ENCODE data around the gene FUT8. TPM values are rescaled to one million over a fixed set of nuclear protein-coding genes. Genes with fewer than 3 reads are reported as not detected.

The FUT8 gene
- total RNA-seq, 4 donors from 2014 or later: 15.2 to 38.0 (median 20.7) TPM

GRCh38 chr14:65756880-65757279 lies 344.4 kb downstream of the FUT8 start:
- H3K27ac ChIP-seq: no peak overlapping the region
- H3K9me3 ChIP-seq: no peaks in the 10 kb centered on the region
- TF ChIP-seq POLR2A (IDR thresholded peaks at IDR 0.05) (no peak), EP300 (IDR thresholded peaks at IDR 0.05) (no peak), POLR2AphosphoS5 (IDR thresholded peaks at IDR 0.05) (no peak), CTCF (IDR thresholded peaks at IDR 0.05) (no peak)
- no peaks in the 10 kb centered on the region for H3K36me3 ChIP-seq
- no peaks in the 10 kb centered on the region for H3K4me1 ChIP-seq
- no peak overlapping the region for H3K4me3 ChIP-seq
- DNase-seq (ENCODE audit: low spot score in 2 of 2): no peak
- 71% methylated on average over 3 of the region's 3 CpGs for WGBS
- no peaks in the 10 kb centered on the region for H3K27me3 ChIP-seq

- 61% methylated on average over 2 of the region's 2 CpGs for WGBS
- Histone ChIP-seq H3K4me3 (no peak overlapping the region), H3K27me3 (no peaks in the 10 kb centered on the region), H3K36me3 (no peaks in the 10 kb centered on the region), H3K9me3 (no peaks in the 10 kb centered on the region), H3K27ac (no peak overlapping the region), H3K4me1 (no peaks in the 10 kb centered on the region)
- no peak for DNase-seq (ENCODE audit: low spot score in 2 of 2)
- no peak for TF ChIP-seq POLR2AphosphoS5 (IDR thresholded peaks at IDR 0.05)
- TF ChIP-seq EP300 (IDR thresholded peaks at IDR 0.05): no peak
- TF ChIP-seq CTCF (IDR thresholded peaks at IDR 0.05): no peak
- no peak for TF ChIP-seq POLR2A (IDR thresholded peaks at IDR 0.05)
These were observed 356.6 kb downstream of the FUT8 start for GRCh38 chr14:65769151-65769550.

GRCh38 chr14:65770681-65771080 lies 358.2 kb downstream of the FUT8 start:
- WGBS: 70% methylated on average over 5 of the region's 5 CpGs
- no peaks in the 10 kb centered on the region for H3K27me3 ChIP-seq
- H3K9me3 ChIP-seq: no peaks in the 10 kb centered on the region
- H3K4me1 ChIP-seq: no peaks in the 10 kb centered on the region
- no peak overlapping the region for H3K27ac ChIP-seq
- no peaks in the 10 kb centered on the region for H3K36me3 ChIP-seq
- no peak for TF ChIP-seq CTCF (IDR thresholded peaks at IDR 0.05)
- TF ChIP-seq POLR2AphosphoS5 (IDR thresholded peaks at IDR 0.05): no peak
- TF ChIP-seq EP300 (IDR thresholded peaks at IDR 0.05): no peak
- no peak for TF ChIP-seq POLR2A (IDR thresholded peaks at IDR 0.05)
- DNase-seq (ENCODE audit: low spot score in 2 of 2): no peak
- H3K4me3 ChIP-seq: no peak overlapping the region

- whole genome bisulfite sequencing: 86% methylated on average over 3 of the region's 3 CpGs
- TF ChIP-seq EP300 (IDR thresholded peaks at IDR 0.05) (no peak), POLR2AphosphoS5 (IDR thresholded peaks at IDR 0.05) (no peak), POLR2A (IDR thresholded peaks at IDR 0.05) (no peak), CTCF (IDR thresholded peaks at IDR 0.05) (no peak)
- H3K9me3 ChIP-seq: no peaks in the 10 kb centered on the region
- no peaks in the 10 kb centered on the region for H3K4me1 ChIP-seq
- H3K36me3 ChIP-seq: no peaks in the 10 kb centered on the region
- no peak overlapping the region for H3K4me3 ChIP-seq
- DNase-seq (ENCODE audit: low spot score in 2 of 2): no peak
- no peaks in the 10 kb centered on the region for H3K27me3 ChIP-seq
- H3K27ac ChIP-seq: no peak overlapping the region
These were observed 358.7 kb downstream of the FUT8 start for GRCh38 chr14:65771271-65771670.

GRCh38 chr14:65772466-65772865 lies 359.9 kb downstream of the FUT8 start:
- no peak for DNase-seq (ENCODE audit: low spot score in 2 of 2)
- WGBS: 76% methylated on average over 8 of the region's 8 CpGs
- no peak for TF ChIP-seq EP300 (IDR thresholded peaks at IDR 0.05)
- TF ChIP-seq CTCF (IDR thresholded peaks at IDR 0.05): no peak
- no peak for TF ChIP-seq POLR2AphosphoS5 (IDR thresholded peaks at IDR 0.05)
- no peak for TF ChIP-seq POLR2A (IDR thresholded peaks at IDR 0.05)
- Histone ChIP-seq H3K27me3 (no peaks in the 10 kb centered on the region), H3K36me3 (no peaks in the 10 kb centered on the region), H3K4me1 (no peaks in the 10 kb centered on the region), H3K4me3 (no peak overlapping the region), H3K27ac (no peak overlapping the region), H3K9me3 (no peaks in the 10 kb centered on the region)

Measured in suprapubic skin (tissue), 4 donors.